Karpas-422 (cell line): Measurements from ENCODE around the gene RFX3. TPM values are rescaled to one million over a fixed set of nuclear protein-coding genes. Genes with fewer than 3 reads are reported as not detected.
A peak's percentile ranks its signal among the peaks of the same experiment; 100 is the strongest.

Source experiments
- DNase-seq: peaks from one replicate; pipeline ENCODE4 v3.0.0-alpha.2; 2015
- H2AFZ ChIP-seq: fragments of 200-600 bp; sonication (generic); 2 replicates; pipeline ENCODE4 v1.6.1; 2014; ENCODE audit warnings: antibody characterized with exemption, low read length, mixed read lengths
- H3K27ac ChIP-seq: fragments of 200-600 bp; sonication (generic); 2 replicates; pipeline ENCODE4 v1.5.1; 2014; ENCODE audit warnings: mild to moderate bottlenecking, low read length, moderate library complexity
- H3K27me3 ChIP-seq: fragments of 200-600 bp; sonication (generic); 2 replicates; pipeline ENCODE4 v1.6.1; 2014; ENCODE audit warnings: low read length, mixed read lengths
- H3K36me3 ChIP-seq: fragments of 200-600 bp; sonication (generic); 2 replicates; pipeline ENCODE4 v1.6.1; 2014; ENCODE audit warnings: low read length, mixed read lengths; ENCODE audit not compliant: insufficient read depth
- H3K4me1 ChIP-seq: fragments of 200-600 bp; sonication (generic); 2 replicates; pipeline ENCODE4 v1.6.1; 2014; ENCODE audit warnings: mild to moderate bottlenecking, low read length, mixed read lengths
- H3K4me2 ChIP-seq: fragments of 200-600 bp; sonication (generic); 2 replicates; pipeline ENCODE4 v1.6.1; 2014; ENCODE audit warnings: low read length, low read depth, mild to moderate bottlenecking; ENCODE audit not compliant: poor library complexity, severe bottlenecking
- H3K4me3 ChIP-seq: fragments of 200-600 bp; sonication (generic); 2 replicates; pipeline ENCODE4 v1.5.1; 2014; ENCODE audit warnings: mild to moderate bottlenecking, antibody characterized with exemption, low read length, mixed read lengths
- H3K79me2 ChIP-seq: fragments of 200-600 bp; sonication (generic); 2 replicates; pipeline ENCODE4 v1.6.1; 2014; ENCODE audit warnings: mild to moderate bottlenecking, low read length, mixed read lengths
- H3K9ac ChIP-seq: fragments of 200-600 bp; sonication (generic); 2 replicates; pipeline ENCODE4 v1.6.0; 2014; ENCODE audit warnings: low read length
- H3K9me2 ChIP-seq: fragments of 200-600 bp; sonication (generic), shearing (Covaris generic); replicated peaks from 2 replicates; pipeline ENCODE4 v1.6.0; 2014; ENCODE audit warnings: mild to moderate bottlenecking, low read length, moderate library complexity; ENCODE audit not compliant: insufficient read depth
- H3K9me3 ChIP-seq: fragments of 300-700, 200-600 bp; sonication (generic); 2 replicates; pipeline ENCODE4 v1.6.1; 2014; ENCODE audit warnings: low read length, mixed read lengths
- H4K20me1 ChIP-seq: fragments of 200-600 bp; sonication (generic); 2 replicates; pipeline ENCODE4 v1.6.1; 2014; ENCODE audit warnings: mild to moderate bottlenecking, antibody characterized with exemption, low read length, low read depth; ENCODE audit not compliant: insufficient read depth
- total RNA-seq: library from RNA; depleted of rRNA; stranded (reverse); fragments of >200 nt; shearing (Covaris generic); gene quantifications from 2 replicates; pipeline ENCODE4 v1.2.3, GENCODE V29; 2014; ENCODE audit warnings: low replicate concordance; rRNA removed

Gene RFX3
- total RNA-seq = 24.3 and 31.2 TPM in 2 replicates

- peak; percentile 97 for DNase-seq
- Histone ChIP-seq H3K79me2 (peaks cover 86% of the 10 kb centered on the region), H3K36me3 (peaks cover 18% of the 10 kb centered on the region), H2AFZ (peak within 1 kb of the TSS; percentile 84; the same call in 1 of the 2 replicates), H3K4me1 (peaks cover 58% of the 10 kb centered on the region), H4K20me1 (0 out of 2 replicates have a peak, but pooled peaks cover 6% of the 10 kb centered on the region), H3K4me3 (peak within 1 kb of the TSS; percentile 98), H3K9me2 (no peaks in the 10 kb centered on the region), H3K27ac (peak within 1 kb of the TSS; percentile 97), H3K9ac (peak within 1 kb of the TSS; percentile 100), H3K4me2 (peak within 1 kb of the TSS; percentile 91), H3K9me3 (no peaks in the 10 kb centered on the region), H3K27me3 (no peaks in the 10 kb centered on the region)
Measured at GRCh38 chr9:3525836-3526164, at the start of gene RFX3. Gene RFX3 (minus strand): TSS chr9:3526001. CDS start chr9:3395588, 130,413 bp downstream.

GRCh38 chr9:3571500-3571899 is 45.7 kb upstream of the RFX3 start:
- no peak overlapping the region for H3K4me3 ChIP-seq
- no peaks in the 10 kb centered on the region for H3K27me3 ChIP-seq
- H3K79me2 ChIP-seq = no peaks in the 10 kb centered on the region
- H3K9me3 ChIP-seq = no peaks in the 10 kb centered on the region
- no peaks in the 10 kb centered on the region for H3K9me2 ChIP-seq
- no peaks in the 10 kb centered on the region for H3K4me1 ChIP-seq
- H3K9ac ChIP-seq = no peak overlapping the region
- H2AFZ ChIP-seq = no peak overlapping the region
- no peak overlapping the region for H3K4me2 ChIP-seq
- H3K27ac ChIP-seq = no peak overlapping the region
- no peak for DNase-seq
- no peaks in the 10 kb centered on the region for H4K20me1 ChIP-seq
- H3K36me3 ChIP-seq = no peaks in the 10 kb centered on the region

- no peaks in the 10 kb centered on the region for H3K79me2 ChIP-seq
- H3K36me3 ChIP-seq = no peaks in the 10 kb centered on the region
- no peaks in the 10 kb centered on the region for H3K9me2 ChIP-seq
- no peak overlapping the region for H3K4me3 ChIP-seq
- no peak overlapping the region for H3K27ac ChIP-seq
- no peak overlapping the region for H2AFZ ChIP-seq
- H3K9me3 ChIP-seq = no peaks in the 10 kb centered on the region
- no peaks in the 10 kb centered on the region for H3K4me1 ChIP-seq
- no peak overlapping the region for H3K9ac ChIP-seq
- no peak overlapping the region for H3K4me2 ChIP-seq
- DNase-seq = no peak
- H3K27me3 ChIP-seq = no peaks in the 10 kb centered on the region
- H4K20me1 ChIP-seq = no peaks in the 10 kb centered on the region
Measured at GRCh38 chr9:3569529-3569928, 43.7 kb upstream of the RFX3 start.

GRCh38 chr9:3567988-3568387 is 42.2 kb upstream of the RFX3 start:
- H3K27me3 ChIP-seq = no peaks in the 10 kb centered on the region
- no peak overlapping the region for H3K9ac ChIP-seq
- no peaks in the 10 kb centered on the region for H3K79me2 ChIP-seq
- no peak overlapping the region for H3K4me2 ChIP-seq
- H3K4me3 ChIP-seq = no peak overlapping the region
- no peak overlapping the region for H2AFZ ChIP-seq
- H3K4me1 ChIP-seq = no peaks in the 10 kb centered on the region
- no peak for DNase-seq
- H3K27ac ChIP-seq = no peak overlapping the region
- no peaks in the 10 kb centered on the region for H3K9me3 ChIP-seq
- no peaks in the 10 kb centered on the region for H3K9me2 ChIP-seq
- H3K36me3 ChIP-seq = no peaks in the 10 kb centered on the region
- H4K20me1 ChIP-seq = no peaks in the 10 kb centered on the region

GRCh38 chr9:3553076-3553765 is 27.4 kb upstream of the RFX3 start:
- no peaks in the 10 kb centered on the region for H3K36me3 ChIP-seq
- no peak overlapping the region for H2AFZ ChIP-seq
- H3K9me3 ChIP-seq = no peaks in the 10 kb centered on the region
- no peak overlapping the region for H3K4me3 ChIP-seq
- no peak overlapping the region for H3K9ac ChIP-seq
- H3K79me2 ChIP-seq = no peaks in the 10 kb centered on the region
- H3K4me1 ChIP-seq = peaks cover 7% of the 10 kb centered on the region
- H3K27ac ChIP-seq = no peak overlapping the region
- no peaks in the 10 kb centered on the region for H4K20me1 ChIP-seq
- no peak overlapping the region for H3K4me2 ChIP-seq
- no peaks in the 10 kb centered on the region for H3K27me3 ChIP-seq
- no peaks in the 10 kb centered on the region for H3K9me2 ChIP-seq
- no peak for DNase-seq

GRCh38 chr9:3549225-3549624 is 23.4 kb upstream of the RFX3 start:
- Histone ChIP-seq H3K9me3 (no peaks in the 10 kb centered on the region), H3K9me2 (no peaks in the 10 kb centered on the region), H3K27ac (no peak overlapping the region), H3K4me3 (no peak overlapping the region), H3K36me3 (no peaks in the 10 kb centered on the region), H3K9ac (no peak overlapping the region), H3K4me1 (peaks cover 7% of the 10 kb centered on the region), H2AFZ (no peak overlapping the region), H3K27me3 (no peaks in the 10 kb centered on the region), H3K4me2 (no peak overlapping the region), H4K20me1 (no peaks in the 10 kb centered on the region), H3K79me2 (no peaks in the 10 kb centered on the region)
- no peak for DNase-seq

- no peaks in the 10 kb centered on the region for H4K20me1 ChIP-seq
Measured at GRCh38 chr9:3548648-3549047, 22.8 kb upstream of the RFX3 start.

GRCh38 chr9:3541206-3541605 is 15.4 kb upstream of the RFX3 start:
- Histone ChIP-seq H3K4me1 (no peaks in the 10 kb centered on the region; the same call in 1 of the 2 replicates), H3K27me3 (no peaks in the 10 kb centered on the region)

More at GRCh38 chr9:3548648-3549047, 22.8 kb upstream of the RFX3 start:
- Histone ChIP-seq H2AFZ (no peak overlapping the region), H3K4me2 (no peak overlapping the region), H3K9me3 (no peaks in the 10 kb centered on the region), H3K36me3 (no peaks in the 10 kb centered on the region), H3K4me3 (no peak overlapping the region), H3K9me2 (no peaks in the 10 kb centered on the region), H3K4me1 (peaks cover 7% of the 10 kb centered on the region), H3K79me2 (no peaks in the 10 kb centered on the region), H3K27ac (no peak overlapping the region), H3K27me3 (no peaks in the 10 kb centered on the region), H3K9ac (no peak overlapping the region)
- no peak for DNase-seq

More at GRCh38 chr9:3541206-3541605, 15.4 kb upstream of the RFX3 start:
- no peak overlapping the region for H2AFZ ChIP-seq
- H3K4me2 ChIP-seq = no peak overlapping the region
- H3K9ac ChIP-seq = no peak overlapping the region
- H3K36me3 ChIP-seq = no peaks in the 10 kb centered on the region
- no peak overlapping the region for H3K27ac ChIP-seq
- H3K9me3 ChIP-seq = no peaks in the 10 kb centered on the region
- no peaks in the 10 kb centered on the region for H3K79me2 ChIP-seq
- no peak overlapping the region for H3K4me3 ChIP-seq
- H3K9me2 ChIP-seq = no peaks in the 10 kb centered on the region
- no peak for DNase-seq
- 0 out of 2 replicates have a peak, but pooled peaks cover 4% of the 10 kb centered on the region for H4K20me1 ChIP-seq
